AG09309 (cell line): ENCODE data around the gene GNRH2.
"Not testable (repeated sequence)": the region's sequence is repeated elsewhere in the genome, so short reads cannot be mapped to it uniquely, and the experiment has no call there.

Experiments used
- DNase-seq: peaks from one replicate; pipeline ENCODE4 v3.0.0-alpha.2; 2010; ENCODE audit warnings: low read depth
- H3K4me3 ChIP-seq: 2 replicates; pipeline ENCODE4 v1.5.1; 2011; ENCODE audit warnings: mild to moderate bottlenecking, low read depth, low read length, moderate library complexity; ENCODE audit not compliant: control insufficient read depth
- TF ChIP-seq, protein P1 (sequence below): IDR thresholded peaks from 2 replicates; pipeline ENCODE4 v1.5.1; 2011; ENCODE audit warnings: mild to moderate bottlenecking, low read depth, low read length, inconsistent platforms; ENCODE audit not compliant: insufficient read depth, control insufficient read depth; ENCODE audit errors: missing control alignments

The GNRH2 gene

DNA sequence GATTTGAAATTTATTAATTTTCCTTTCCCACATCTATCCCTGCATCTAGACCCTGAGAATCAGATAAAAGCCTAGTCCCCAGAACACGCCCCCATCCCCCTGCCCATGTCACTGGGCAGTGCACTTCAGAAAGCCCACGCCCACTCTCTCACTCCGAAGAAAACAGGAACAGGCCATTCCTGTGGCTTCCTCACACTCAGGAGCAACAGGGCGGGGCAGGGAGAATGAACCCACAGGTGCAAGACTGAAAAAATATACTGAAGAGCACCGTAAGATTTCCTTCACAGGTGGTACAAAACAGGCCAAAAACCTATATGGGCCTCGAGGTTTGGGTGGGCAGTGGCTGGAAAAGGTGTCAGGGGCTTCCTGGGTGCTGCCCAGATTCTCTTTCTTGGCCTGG, 31.4 kb downstream of the GNRH2 start:
- H3K4me3 ChIP-seq, result no peak overlapping the region
- TF ChIP-seq, protein P1, sequence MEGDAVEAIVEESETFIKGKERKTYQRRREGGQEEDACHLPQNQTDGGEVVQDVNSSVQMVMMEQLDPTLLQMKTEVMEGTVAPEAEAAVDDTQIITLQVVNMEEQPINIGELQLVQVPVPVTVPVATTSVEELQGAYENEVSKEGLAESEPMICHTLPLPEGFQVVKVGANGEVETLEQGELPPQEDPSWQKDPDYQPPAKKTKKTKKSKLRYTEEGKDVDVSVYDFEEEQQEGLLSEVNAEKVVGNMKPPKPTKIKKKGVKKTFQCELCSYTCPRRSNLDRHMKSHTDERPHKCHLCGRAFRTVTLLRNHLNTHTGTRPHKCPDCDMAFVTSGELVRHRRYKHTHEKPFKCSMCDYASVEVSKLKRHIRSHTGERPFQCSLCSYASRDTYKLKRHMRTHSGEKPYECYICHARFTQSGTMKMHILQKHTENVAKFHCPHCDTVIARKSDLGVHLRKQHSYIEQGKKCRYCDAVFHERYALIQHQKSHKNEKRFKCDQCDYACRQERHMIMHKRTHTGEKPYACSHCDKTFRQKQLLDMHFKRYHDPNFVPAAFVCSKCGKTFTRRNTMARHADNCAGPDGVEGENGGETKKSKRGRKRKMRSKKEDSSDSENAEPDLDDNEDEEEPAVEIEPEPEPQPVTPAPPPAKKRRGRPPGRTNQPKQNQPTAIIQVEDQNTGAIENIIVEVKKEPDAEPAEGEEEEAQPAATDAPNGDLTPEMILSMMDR, result no peak
- DNase-seq, result no peak

DNA sequence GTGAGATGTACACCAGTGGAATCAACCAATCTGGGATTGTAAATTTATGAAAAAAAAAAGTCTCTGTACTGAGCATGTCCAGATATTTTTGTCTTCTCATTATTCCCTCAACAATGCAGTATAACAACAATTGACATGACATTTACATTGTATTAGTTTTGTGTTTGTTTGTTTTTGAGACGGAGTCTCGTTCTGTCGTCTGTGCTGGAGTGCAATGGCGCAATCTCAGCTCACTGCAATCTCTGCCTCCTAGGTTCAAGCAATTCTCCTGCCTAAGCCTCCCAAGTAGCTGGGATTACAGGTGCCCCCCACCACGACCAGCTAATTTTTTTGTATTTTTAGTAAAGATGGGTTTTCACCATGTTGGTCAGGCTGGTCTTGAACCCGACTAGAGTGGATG, 31.9 kb downstream of the GNRH2 start:
- DNase-seq, H3K4me3 ChIP-seq: not testable (repeated sequence)

DNA sequence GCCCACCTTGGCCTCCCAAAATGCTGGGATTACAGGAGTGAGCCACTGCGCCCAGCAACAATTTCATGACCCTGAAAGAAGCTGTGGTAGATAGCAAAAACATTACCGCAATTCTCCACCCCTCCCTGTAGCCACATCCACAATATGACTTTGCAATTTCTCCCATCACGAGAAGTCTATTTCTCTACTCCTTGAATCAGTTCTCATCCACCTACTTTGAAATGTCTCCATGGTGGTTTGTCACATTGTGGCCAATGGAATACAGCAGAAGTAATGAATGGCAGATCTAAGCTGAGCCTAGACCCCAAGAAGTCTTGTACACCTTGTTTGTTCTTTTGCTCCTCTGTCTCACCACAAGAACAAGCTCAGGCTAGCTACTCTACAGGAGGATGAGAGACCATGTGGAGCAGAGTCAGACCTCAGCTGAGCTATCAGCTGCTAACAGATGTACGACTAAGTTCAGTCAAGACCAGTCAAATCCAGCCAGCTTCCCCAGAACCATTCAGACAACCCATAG, 34.3 kb downstream of the GNRH2 start:
- TF ChIP-seq, protein P1, result no peak
- DNase-seq, result no peak
- no peak overlapping the region for H3K4me3 ChIP-seq

DNA sequence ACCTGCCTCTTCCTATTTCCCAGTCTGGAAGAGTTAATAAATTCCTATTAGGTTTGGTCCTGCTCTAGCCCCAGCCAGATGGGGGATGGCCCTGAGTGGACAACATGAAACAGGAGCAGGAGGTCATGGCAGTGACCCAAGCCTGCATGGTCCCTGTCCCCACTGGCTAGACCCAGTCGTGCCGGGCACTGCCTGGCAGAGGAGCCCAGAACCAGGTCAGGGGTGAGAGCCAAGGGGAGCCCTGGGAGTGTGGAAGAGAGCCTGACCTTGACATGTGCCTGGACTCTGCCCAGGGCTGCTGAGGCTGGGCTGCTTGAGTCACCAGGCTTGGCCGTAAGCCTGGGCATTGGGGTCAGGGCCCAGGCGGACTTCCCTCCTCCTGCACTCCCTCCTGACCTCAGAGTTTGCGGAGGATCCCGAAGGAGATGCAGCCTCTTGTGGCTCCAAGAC, 37.5 kb downstream of the GNRH2 start:
- DNase-seq, result no peak
- no peak overlapping the region for H3K4me3 ChIP-seq
- TF ChIP-seq, protein P1, result no peak

DNA sequence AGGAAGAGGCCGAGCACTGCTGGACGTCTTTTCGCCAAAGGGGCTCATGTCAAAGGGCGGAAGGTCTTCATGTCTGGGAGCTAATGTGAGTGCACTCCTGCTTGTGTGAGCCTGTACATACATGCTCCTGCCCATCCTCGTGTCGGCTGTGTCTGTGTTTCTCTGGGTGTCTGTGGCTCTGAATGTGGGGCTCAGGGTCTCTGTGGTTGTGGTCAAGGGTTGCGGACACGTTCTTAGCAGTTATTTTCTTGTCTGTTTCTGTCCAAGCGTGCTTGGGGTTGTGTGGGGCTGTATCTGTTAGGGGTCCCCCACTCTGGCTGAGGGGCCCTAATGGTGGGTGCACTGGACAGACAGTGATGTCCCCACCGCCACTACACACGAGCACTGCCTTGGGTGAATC, 38.2 kb downstream of the GNRH2 start:
- DNase-seq, result no peak
- no peak overlapping the region for H3K4me3 ChIP-seq
- TF ChIP-seq, protein P1, result no peak

DNA sequence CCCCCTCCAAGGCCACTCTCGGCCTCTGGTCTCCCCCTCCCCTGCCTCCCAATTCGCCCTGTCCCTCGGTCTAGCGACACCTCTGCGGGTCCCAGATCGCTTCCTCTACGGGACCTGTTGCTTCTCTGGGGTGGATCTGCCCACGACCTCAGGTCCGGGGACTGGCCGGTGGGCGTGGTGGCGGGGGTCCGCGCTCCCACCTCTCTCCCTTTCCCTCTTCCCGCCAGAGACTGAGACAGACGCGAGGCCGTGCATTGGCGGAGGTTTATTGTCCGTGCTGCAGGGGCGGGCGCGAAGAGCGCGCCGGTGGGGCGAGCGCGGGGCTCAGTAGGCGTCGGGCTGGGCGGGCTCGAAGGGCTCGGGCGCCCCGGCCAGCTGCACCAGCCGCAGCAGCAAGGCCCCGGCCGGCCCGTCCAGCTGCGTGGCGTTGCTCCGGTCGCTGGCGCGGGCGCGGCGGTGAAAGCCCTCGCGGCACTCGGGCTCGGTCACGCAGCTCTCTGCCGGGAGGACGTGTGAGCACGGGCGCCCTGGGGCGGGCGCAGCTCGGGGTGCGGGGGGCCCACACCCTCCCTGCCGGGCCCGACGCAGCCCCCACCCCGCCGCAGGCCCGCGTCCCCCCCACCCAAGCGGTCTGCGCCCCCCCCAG, 39.0 kb downstream of the GNRH2 start:
- H3K4me3 ChIP-seq, result no peak overlapping the region
- DNase-seq, result no peak
- TF ChIP-seq, protein P1, result no peak
